CD4-positive, alpha-beta T cell treated with Interleukin-17A for 1 hour (primary cell): Measurements from ENCODE around the gene FAM76B.
A peak's percentile ranks its signal among the peaks of the same experiment; 100 is the strongest.
"Not testable (repeated sequence)": the region's sequence is repeated elsewhere in the genome, so short reads cannot be mapped to it uniquely, and the experiment has no call there.

Source experiments
- DNase-seq: peaks from one replicate; pipeline ENCODE4 v3.0.0-alpha.2; 2020

Gene FAM76B

DNA sequence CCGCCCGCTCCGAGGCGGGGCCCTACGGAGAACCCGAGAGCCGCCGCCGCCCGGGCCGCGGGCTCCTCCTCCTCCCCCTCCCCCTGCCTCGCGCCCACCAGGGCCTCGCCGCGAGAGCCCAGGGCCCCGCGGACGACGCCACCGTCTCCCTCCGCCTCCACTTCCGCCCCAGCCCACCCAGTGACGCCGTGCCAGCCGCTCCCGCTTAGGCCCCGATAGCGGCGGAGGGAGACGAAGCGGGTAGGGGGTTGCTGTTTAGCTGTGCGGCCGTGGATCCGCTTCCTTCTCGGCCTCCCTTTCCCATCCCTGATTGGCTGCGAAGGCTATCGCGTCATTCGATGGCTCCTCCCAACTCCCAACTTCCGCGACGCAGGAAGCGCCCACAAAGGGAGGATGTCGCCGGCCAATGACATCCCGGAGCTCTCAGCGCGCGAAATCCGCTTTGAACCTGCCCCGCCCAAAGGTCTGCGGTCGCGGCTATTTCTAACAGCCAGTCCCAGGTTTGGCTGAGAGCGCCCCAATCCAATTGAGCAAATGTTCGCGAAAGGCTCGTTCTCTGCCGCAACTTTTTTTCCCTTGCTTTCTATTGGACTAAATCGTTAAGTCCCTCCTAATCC lies at the start of gene FAM76B:
FAM76B (minus strand) TSS at position 277 of the 617 bp plus-strand sequence. CDS start 304 bp downstream, outside the sequence.
- peak; percentile 100 for DNase-seq

DNA sequence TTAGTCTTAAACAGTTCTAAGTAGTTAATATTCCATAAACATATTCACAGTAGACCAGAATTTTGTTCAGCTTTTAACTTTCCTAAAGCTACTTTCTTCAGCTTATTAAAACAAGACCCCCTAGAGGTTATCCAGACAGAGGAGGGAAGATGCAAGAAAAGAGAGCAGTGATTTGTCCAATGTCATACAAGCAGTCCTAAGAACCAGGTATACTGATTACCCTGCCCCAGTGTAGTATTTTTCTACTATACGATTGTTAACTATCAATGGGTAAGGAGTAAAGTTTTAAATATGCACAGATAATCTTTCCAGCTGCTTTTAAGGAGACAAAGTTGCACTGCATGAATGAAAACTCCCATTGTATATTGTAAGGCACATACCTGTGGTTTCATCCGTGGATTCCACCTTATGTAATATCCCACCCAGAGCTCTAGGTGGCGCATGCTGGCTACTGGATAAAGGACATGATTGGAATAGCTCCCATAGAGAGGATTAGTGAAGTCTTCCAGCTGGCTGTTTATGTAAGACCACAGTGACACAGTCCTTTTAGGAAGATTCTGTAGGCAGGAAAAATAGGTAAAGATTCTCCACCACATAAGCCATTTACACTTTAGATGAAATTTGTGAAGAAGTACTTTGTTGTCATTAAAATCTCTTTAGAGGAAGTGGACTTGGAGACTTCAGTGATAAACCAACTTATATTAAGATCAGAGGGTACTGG lies 46.3 kb upstream of the FAM76B start:
- peak; percentile 69 for DNase-seq

DNA sequence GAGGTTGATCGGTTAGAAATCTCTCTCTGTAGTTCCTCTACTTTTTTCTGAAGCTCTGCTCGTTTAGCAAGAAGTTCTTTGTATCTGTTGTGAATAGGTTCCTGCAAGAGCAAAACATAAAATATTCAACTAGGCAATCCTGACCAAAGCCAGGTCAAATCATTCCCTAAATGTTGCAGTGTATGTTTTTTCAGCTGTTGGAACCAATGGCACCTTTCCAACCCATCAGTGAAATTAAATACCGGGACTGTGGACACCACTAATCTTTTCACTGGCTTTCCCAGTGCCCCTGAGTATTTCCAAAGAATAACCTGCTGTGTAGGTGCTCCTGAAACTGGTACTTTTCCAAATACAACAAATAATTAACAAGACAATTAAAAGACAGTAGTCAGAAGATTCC lies 45.8 kb upstream of the FAM76B start:
- DNase-seq, result no peak

DNA sequence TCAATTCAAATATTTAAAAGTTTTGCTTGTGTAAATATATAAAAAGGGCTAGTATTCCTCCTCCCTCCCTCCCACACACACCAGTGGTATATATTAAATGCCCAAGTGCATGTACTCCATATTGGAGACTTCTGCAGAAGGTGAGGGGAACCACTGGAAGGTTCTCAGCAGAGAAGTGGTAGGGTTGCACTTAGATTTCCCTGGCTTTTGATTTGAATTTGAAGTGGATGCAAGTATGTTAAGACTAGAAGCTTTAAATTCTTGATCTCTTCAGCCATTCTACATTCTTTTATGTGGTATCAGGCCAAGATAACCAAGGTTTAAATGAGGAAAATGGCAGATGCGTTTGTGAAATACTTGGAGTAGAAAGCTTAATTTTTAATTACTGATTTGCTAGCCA lies 43.8 kb upstream of the FAM76B start:
- DNase-seq, result no peak

DNA sequence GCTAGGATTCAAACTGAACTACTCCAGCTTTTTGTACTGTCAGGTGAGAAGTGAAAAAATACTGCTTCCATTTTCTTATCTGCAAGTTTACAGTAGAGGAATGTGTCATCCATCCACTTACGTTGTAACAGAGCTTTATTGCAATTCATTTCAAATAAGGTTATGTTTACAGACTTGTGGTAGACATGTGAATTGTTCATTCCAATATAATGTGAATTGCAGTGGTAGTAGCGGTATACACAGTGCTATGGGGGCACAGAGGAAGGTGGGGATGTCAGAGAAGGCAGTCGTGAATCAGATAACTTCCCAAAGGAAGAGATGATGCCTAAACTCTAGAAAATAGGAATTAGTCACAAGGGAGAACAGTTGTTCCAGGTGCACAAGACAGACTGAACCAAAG lies 43.2 kb upstream of the FAM76B start:
- no peak for DNase-seq

DNA sequence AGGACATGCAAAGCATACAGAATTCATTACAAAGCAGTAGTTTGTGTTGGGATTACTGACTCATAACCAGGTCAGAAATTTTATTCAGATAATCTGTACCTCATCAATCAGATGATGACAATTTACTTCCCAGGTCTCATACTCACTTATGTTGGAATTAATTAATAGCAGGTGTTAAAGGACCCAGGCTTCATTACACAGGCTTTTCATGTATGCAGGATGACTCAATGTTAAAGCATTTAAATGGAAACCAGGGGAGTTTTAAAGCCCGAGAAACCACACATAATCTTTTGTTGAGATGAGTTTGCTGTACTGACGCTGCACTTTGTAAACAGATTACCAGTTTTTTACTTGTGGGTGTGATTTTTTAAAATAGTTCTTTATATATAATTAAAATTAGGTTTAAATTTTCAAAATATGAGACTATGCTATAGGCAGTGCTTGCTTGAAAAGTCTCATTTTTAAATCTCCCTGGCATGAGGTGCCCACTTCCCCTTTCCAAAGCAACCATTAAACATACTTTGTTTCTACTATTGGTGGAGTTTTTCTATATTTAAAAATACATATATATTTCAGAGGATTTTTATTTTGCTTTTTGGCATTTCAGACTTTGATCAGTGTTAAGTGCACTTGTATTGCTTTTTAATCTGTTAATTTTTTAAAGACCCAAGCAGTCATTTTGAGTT lies 41.8 kb upstream of the FAM76B start:
- no peak for DNase-seq

DNA sequence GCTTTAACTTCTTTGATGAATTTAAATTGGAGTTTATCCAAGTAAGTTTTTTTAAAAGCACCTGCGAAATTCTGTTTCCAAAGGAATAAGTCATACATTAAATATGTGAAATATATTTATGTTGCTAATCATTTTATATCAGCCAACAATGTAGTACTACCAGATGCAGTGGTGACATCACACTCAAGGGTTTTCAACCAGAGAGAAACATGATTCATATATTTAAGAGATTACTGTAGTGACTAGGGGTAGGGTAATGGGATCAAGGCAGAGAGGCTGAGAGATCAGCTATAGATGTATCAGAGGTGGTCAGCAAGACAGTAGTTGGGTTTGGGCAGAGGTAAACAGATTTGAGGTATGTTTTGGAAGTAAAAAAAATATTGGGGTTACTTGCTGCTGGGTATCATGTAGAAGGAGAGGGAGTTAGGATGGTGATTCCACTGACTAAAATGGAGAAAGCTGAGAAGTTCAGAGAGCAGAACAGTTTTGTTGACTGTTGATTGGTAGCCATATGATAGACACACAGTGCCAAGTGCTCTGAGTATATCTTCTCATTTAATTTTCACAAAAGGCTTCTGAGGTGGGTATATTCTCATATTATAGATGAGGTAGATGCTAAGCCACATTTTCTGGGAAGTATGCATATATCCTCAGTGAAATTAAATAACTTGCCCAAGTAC lies 40.1 kb upstream of the FAM76B start:
- no peak for DNase-seq

DNA sequence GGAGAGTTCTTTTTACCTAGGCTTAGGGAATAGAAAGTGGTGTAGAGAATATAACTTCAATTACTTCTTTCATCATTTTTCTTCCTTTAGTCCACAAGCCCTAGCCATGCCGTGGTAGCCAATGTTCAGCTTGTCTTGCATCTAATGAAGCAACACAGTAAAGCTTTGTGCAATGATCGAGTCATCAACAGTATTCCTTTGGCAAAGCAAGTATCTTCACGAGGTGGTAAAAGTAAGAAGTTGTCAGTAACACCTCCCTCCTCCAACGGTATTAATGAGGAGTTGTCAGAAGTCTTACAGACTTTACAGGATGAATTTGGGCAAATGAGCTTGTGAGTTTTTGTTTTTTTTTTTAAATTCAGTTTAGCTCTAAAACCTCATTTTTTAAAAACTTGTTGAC lies 38.1 kb upstream of the FAM76B start:
- DNase-seq, result no peak

DNA sequence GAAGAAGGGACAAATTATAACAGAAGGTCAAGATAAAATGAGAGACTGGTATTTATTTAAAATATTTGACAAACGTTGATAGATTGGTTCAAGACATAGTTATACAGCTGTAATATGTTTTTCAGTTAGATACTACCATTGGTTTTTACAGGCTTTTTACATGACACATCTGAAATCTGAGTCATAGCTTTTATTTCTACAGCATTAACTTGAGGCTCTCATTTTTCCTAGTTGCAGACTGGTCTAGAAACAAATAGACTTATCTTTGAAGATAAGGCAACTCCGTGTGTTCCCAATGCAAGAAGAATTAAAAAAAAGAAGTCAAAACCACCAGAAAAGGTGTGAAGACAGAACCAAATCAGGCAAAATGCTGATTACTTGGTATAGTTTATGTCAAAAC lies 32.1 kb upstream of the FAM76B start:
- no peak for DNase-seq

DNA sequence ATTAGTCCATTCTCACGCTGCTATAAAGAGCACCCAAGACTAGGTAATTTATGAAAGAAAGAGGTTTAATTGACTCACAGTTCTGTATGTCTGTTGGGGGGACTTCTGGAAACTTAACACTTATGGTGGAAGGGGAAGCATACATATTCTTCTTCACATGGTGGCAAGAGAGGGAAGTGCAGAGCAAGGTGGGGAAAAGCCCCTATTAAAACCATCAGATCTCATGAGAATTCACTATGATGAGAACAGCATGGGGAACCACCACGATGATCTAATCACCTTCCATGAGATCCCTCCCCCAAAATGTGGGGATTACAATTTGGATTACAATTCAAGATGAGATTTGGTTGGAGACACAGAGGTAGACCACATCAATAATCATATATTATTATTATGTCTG lies 26.5 kb upstream of the FAM76B start:
- no peak for DNase-seq

DNA sequence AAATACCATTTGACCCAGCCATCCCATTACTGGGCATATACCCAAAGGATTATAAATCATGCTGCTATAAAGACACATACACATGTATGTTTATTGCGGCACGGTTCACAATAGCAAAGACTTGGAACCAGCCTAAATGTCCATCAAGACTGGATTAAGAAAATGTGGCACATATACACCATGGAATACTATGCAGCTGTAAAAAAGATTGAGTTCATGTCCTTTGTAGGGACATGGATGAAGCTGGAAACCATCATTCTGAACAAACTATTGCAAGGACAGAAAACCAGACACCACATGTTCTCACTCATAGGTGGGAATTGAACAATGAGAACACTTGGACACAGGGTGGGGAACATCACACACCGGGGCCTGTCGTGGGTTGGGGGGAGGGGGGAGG lies 21.5 kb upstream of the FAM76B start:
- DNase-seq, result not testable (repeated sequence)

DNA sequence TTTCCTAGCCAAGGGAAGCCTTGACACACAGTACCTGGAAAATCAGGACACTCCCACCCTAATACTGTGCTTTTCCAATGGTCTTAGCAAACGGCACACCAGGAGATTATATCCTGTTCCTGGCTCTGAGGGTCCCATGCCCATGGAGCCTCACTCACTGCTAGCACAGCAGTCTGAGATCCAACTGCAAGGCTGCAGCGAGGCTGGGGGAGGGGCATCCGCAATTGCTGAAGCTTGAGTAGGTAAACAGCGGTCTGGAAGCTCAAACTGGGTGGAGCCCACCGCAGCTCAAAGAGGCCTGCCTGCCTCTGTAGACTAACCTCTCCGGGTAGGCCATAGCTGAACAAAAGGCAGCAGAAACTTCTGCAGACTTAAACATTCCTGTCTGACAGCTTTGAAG lies 16.9 kb upstream of the FAM76B start:
- not testable (repeated sequence) for DNase-seq

DNA sequence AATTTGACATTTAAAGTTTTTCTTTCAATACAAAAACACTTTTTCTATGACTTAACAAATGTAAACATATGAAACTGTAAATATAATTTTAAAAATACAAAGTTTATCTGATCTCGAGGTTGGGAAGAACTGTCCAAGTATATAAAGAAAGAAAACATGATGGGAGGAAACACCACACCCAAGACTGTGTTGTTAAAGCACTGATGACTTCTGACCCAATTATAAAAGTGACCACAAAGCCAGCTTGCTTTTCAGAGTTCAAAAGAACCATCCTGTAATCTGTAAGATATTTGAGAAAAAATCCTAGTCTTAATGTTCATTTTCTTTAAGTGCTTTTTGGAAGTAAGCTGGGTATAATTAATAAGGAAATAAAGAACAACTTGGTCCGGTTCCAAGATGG lies 16.3 kb upstream of the FAM76B start:
- DNase-seq, result no peak

DNA sequence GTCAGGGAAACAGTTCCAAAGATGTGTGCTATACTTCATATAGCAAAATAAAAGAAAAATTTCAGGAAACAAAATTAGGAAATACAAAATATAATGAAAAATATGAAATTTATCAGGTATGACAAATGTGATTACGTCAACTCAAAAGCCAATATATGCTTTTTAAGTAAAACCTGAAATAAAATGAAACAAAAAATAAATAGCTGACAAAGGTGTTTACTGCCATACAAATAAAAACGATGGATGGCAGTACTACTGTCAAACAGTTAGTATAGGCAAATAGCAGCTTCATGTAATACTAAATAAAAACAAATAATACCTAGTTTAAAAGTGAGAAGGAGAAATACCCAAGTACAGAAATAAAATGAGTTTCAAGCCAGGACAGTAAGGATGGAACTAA lies 14.4 kb upstream of the FAM76B start:
- DNase-seq, result no peak

DNA sequence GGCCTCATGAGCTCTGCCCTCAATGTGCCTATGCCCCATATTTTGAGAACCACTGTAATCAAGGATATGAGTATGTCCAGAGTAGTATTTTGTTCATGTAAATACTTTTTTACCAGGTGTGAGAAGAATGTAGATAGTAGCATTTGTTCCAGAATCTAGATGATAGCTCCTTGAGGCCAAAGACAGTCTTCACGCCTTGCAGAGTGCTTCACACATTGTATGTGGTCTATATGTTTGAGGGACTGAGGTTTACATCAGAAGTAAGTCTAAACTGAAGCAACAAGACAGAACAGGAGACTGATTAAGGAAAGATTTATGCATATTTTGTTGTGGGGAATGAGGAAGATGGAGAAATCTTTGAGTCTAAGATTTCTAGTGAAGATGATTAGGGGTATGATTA lies 13.2 kb upstream of the FAM76B start:
- DNase-seq, result no peak

DNA sequence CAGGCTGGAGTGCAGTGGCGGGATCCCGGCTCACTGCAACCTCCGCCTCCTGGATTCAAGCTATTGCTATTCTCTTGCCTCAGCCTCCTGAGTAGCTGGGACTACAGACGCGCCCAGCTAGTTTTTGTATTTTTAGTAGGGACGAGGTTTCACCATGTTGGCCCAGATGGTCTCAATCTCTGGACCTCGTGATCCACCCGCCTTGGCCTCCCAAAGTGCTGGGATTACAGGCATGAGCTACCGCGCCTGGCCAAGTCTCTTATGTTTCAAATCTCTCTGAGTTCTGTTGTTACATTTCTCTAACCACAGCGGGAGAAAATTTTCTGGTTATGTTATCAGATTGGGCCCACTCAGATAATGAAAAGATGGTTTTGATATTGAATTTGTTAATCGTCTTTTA lies 10.9 kb upstream of the FAM76B start:
- DNase-seq, result no peak

DNA sequence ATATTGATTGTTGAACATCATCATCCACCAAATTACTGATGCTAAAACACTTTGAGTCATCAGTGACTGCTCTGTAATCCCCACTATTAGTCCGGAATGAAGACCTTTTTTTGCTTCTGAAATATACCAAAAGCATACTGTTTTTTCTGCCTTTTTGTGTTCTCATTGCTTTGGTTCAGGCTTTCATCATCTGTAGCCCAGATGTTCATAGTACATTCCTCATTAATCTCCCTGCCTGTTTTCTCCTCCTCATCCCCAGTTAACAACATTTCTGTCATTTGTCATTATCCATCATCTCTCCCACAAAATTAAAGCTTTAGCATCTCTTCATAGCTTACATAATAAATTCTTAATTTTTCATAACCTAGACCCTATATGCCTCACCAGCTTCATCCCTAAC lies 10.0 kb upstream of the FAM76B start:
- DNase-seq, result no peak

DNA sequence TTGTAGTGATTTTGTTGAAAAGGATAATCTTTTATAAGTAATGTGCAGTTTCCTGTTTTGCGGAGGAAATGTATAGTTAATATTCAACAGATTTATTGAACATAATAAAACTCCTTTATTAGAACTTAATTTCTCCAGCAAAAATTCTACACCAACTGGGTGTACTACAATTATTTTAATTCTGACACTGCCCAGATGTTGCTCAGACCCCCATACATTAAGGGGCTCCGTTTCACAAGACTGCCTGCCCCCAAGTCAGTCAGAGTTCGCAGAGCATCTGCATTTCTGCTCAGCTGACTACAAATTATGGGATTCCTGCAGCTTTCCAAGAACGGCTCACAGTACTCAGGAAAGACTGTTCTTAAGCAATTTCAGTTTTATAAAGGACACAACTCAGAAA lies 6.9 kb upstream of the FAM76B start:
- no peak for DNase-seq

DNA sequence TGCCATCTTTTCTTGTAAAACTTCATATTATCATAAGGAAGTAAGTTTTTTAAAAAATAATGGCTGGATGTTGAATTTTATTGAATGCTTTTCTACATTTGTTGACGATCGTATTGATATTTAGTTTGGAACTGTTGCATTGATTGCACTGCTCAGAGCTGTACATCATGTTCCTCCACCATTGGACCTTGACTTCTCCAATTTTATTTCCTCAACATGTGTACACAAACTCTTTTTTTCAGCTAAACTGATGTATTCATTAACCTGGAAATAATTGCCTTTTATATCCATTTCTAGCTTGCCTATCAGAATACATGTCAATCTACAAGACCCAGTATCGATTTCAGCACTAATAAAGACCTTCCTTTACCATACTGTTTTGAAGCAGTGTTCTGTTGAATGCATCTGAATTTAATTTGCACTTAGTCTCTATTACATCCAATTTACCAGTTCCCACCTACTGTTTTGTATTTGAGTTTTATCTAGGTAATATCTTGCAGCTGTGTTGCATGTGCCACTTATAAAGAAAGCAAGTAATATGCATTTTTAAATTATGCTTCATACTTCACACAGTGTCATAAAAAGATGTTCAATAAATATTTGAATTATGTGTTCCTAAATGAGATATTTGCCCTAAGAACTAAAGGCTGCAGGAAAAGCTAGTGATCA lies 6.2 kb upstream of the FAM76B start:
- DNase-seq, result no peak

DNA sequence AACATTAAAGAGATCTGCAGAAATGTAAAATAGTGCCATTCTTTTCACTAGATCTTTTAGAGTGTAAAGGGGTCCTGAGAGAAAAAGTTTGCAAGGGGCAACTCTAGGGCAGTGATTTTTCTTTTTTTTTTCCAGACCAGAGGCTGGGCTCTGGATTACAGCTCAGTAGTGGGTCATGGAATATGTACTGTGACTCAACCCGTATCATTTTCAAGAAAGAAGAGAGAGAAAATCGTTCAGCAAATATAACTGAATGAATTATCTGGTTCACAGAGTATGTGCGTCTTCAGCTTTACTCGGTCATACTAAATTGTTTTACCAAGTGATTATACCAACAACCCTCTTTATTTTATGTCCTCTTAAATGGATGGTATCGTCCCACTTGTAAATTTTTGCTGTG lies 4.5 kb upstream of the FAM76B start:
- DNase-seq, result no peak

DNA sequence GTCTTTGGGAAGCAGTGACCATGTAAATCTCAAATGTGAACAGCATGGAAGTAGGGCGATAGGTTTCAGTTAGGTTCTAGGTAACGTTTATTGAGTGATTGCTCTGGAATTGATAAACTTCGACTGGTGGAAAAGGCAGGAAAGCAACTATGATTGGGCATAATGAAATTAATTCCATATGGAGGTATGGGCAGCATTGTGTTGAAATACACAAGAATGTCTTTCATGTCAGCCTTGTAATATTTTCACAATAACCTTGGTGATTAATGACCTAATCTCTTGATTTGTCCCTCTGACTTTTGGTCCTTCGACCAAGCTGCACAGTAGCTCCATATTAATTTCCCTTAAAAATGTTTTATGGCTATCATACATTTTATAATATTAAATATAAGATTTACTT lies 3.5 kb upstream of the FAM76B start:
- no peak for DNase-seq

DNA sequence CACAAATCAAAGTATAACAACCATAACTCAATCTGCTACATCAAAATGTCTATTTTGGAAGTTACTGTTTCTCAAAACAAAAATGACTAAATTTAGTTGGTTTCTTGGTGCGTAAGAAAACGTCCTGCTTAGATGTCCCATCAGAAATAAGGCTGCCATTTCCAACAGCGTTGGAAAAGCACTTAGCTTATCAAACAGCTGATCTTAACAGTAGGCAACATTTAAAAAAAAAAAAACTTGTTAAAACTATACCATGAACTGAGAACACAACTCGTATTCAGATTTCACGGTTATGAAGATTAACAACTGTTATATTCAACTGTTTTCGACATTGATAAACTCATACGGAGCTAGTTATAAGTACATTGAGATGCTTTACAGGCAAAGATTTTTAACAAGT lies 3.1 kb upstream of the FAM76B start:
- DNase-seq, result no peak

DNA sequence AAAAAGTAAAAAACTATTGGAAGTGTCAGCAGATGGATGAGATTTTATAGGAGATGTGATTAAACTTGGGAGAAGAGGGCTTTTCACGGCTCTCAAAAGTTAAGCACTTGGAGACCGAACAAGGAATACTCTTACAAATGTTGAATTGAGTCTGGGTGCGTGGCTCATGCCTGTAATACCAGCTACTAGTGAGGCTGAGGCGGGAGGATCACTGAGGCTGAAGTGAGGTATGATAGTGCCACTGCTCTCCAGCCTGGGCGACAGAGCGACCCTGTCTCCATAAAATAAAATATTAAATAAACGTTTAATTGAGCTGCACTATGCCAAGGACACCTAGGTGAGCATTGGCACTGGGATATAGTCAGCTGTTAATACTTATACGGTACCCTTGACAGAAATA lies 2.6 kb upstream of the FAM76B start:
- DNase-seq, result no peak
